Prostate gland (tissue), 2 donors: ENCODE results near the gene KIFC3.

Experiments
- POLR2A ChIP-seq: fragments of 450-650 bp; IDR thresholded peaks from one replicate; pipeline ENCODE4 v1.6.1; 2016; ENCODE audit warnings: antibody characterized with exemption, mild to moderate bottlenecking
- TF ChIP-seq, protein P1 (sequence below), 4 experiments: fragments of 200-600 bp in 2 of 4; fragments of 450-650 bp in 2 of 4; sonication (generic) in 2 of 4; IDR thresholded peaks; 1 replicate in 3 of 4; 2 replicates in 1 of 4; pipeline ENCODE4 v1.5.1; 2016 to 2019; ENCODE audit warnings: antibody characterized with exemption in 4 of 4, mild to moderate bottlenecking in 2 of 4, moderate library complexity in 2 of 4

DNA sequence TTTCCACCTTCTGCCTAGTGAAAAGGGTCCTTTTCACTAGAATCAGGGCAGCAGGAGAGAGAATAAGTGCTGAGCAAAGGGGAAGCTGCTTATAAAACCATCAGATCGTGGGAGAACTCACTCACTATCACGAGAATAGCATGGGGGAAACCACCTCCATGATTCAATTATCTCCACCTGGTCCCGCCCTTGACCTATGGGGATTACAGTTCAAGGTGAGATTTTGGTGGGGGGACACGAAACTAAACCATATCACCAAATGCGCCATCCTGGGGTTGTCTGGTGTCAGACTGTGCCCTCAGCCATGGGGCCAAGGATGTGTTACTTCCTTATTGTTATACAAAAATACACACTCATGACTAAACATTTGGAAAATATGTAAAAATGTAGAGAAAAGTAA, 77.1 kb downstream of the KIFC3 start:
- TF ChIP-seq, protein P1, sequence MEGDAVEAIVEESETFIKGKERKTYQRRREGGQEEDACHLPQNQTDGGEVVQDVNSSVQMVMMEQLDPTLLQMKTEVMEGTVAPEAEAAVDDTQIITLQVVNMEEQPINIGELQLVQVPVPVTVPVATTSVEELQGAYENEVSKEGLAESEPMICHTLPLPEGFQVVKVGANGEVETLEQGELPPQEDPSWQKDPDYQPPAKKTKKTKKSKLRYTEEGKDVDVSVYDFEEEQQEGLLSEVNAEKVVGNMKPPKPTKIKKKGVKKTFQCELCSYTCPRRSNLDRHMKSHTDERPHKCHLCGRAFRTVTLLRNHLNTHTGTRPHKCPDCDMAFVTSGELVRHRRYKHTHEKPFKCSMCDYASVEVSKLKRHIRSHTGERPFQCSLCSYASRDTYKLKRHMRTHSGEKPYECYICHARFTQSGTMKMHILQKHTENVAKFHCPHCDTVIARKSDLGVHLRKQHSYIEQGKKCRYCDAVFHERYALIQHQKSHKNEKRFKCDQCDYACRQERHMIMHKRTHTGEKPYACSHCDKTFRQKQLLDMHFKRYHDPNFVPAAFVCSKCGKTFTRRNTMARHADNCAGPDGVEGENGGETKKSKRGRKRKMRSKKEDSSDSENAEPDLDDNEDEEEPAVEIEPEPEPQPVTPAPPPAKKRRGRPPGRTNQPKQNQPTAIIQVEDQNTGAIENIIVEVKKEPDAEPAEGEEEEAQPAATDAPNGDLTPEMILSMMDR (IDR thresholded peaks at IDR 0.05), result no peak
- TF ChIP-seq POLR2A, result no peak
